HG02763 (cell line): ENCODE data around the gene TMEM11.
"Not testable (repeated sequence)": the region's sequence is repeated elsewhere in the genome, so short reads cannot be mapped to it uniquely, and the experiment has no call there.

Experiments used
- ATAC-seq: cut with Tn5 transposase; IDR thresholded peaks from one replicate; pipeline ENCODE4 v1.9.1; 2021; ENCODE audit warnings: mild to moderate bottlenecking, moderate library complexity; ENCODE audit not compliant: unreplicated experiment

TMEM11 gene

GRCh38 chr17:21212826-21213637, 929 bp downstream of the TMEM11 start:
- ATAC-seq: no peak

GRCh38 chr17:21211825-21212479, 2.0 kb downstream of the TMEM11 start:
- ATAC-seq: no peak

DNA sequence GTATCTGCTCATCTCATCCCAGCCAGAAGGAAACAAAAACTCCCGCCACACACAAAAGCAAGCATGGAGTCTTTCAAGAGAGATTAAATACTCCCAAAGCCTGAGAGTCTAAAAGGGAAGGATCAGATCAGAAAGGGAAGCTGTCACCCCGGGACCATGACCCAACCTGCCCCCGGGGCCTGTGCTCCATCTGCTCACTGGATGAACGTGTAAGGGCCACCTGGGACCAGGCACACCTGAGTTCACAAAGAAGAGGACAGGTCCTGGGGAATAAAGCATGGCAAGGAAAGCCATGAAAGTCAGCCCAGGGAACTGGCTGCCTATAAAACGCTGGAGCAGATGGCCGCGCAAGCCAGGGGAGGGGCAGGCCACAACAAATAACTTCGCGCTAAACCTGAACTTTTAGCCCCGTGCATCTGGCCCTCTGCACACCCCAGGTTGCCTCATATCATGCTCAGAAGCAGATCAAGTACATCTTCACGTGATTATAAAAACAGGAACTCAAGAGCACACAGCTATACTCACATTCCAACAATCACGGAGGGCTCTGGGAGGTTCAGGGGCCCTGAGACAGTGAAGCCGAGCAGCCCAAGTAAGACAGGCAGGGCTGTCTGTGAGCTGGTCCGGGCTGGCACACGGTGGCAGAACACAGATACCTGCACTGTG, 3.4 kb downstream of the TMEM11 start:
- ATAC-seq: no peak

DNA sequence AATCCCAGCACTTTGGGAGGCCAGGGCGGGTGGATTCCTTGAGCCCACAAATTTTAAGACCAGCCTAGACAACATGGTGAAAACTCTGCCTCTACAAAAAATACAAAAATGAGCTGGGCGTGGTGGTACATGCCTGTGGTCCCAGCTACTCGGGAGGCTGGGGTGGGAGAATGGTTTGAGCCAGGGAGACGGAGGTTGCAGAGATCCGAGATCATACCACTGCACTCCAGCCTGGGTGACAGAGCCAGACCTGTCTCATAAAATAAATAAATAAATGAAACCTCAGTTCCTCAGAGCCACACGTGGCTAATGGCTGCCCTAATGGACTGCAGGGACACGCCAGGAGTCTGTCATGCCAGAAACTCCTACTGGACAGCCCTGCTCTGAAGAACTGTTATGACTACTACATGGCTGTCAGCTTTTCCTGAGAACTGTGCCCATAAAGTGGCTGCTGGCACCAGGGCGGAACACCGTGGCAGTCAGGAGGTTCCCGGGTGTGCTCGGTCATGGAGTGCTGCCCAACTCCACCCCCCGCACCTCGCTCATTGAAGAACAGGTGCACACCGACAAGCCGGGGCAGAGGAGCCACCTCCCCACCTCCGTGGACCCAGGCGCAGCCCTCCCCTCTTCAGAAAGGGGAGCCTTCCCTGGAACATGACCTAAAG, 4.3 kb downstream of the TMEM11 start:
- ATAC-seq: no peak

DNA sequence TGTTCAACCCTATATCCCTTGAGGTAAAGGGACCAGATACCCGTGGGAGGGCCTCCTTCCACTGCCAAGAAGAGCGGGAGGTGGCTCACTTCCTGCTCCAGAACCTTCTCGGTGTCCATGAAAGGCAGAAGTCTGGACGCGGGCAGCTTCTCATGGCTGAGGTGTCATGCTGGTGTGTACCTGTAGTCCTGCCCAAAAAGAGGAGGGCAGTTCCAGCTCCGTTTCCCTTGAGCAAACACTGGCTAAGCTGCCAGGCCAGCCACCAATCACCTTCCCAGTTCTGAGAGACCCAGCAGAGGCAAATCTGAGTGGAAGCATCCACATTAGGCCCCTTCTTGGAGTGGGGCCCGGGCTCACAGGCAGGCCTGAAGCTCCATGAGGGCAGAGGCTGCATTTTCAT, 5.6 kb downstream of the TMEM11 start:
- no peak for ATAC-seq

DNA sequence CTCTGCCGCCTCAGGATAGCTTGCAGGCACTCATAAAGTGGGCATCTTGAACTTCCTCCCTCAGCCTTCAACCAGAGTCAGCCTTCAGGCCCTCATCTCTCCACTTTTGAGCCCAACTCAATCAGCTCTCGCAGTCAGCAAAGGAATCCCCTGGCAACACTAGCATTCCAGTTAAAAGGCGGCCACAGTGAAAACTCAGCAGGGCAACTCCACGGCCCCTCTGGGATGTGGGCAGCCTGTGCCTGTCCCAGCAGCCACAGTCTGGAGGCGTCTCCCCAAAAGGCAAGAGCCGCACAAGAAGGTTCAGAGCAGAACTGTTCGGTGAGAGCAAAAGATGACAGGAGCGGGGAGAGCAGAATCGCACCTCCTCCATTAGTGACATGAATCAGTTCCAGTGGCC, 9.0 kb downstream of the TMEM11 start:
- ATAC-seq: no peak

DNA sequence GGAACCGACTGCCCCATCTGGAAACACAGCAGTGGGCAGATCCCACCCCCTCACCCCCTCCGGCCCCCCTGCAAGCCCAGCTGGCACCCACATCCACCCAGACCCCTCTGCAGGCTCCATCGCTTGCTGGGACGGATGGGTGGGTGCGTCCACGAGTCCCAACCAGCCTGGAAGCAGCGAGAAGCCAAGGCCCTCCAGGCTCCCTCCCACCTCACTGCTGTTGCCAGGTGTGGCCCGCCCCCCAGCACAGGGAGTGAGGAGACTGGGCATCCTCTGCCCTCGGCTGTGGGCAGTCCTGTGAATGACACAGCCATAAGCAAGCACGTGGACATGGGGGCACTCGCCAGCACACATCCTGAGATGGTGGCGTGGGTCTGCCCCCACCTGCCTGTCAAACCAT, 11.4 kb downstream of the TMEM11 start:
- ATAC-seq: no peak

DNA sequence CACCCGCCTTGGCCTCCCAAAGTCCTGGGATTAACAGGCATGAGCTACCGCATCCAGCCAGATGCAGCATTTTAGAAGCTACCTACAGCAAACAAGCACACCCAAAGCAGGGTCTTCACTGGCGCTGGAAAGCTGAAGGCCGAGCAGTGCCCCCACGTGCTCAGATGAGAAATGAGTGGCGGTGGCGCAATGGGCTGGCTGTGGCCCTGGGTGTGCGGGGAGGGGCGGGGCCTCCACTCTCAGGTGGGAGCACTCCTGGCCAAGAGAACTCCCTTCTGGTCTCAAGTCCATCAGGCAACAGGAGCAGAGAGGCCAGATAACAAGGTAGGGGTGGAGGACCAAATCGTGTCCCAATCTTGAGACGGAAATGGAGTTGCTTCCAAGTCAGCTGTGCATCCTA, 12.1 kb downstream of the TMEM11 start:
- no peak for ATAC-seq

DNA sequence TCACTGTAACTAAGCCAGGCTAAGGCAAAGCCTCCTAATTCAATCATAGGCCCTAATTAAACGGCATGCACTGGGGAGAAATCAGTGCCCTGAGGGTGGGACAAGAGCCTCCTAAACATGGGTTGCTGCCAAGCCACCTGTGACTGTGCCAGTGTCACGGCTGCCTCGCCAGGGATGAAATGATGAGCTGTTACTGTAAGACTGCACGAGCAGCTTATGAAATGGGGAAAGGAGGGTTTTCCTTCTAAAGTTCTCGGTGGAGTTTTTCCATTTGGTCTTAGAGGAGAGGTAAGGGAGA, 12.7 kb downstream of the TMEM11 start:
- ATAC-seq: no peak

DNA sequence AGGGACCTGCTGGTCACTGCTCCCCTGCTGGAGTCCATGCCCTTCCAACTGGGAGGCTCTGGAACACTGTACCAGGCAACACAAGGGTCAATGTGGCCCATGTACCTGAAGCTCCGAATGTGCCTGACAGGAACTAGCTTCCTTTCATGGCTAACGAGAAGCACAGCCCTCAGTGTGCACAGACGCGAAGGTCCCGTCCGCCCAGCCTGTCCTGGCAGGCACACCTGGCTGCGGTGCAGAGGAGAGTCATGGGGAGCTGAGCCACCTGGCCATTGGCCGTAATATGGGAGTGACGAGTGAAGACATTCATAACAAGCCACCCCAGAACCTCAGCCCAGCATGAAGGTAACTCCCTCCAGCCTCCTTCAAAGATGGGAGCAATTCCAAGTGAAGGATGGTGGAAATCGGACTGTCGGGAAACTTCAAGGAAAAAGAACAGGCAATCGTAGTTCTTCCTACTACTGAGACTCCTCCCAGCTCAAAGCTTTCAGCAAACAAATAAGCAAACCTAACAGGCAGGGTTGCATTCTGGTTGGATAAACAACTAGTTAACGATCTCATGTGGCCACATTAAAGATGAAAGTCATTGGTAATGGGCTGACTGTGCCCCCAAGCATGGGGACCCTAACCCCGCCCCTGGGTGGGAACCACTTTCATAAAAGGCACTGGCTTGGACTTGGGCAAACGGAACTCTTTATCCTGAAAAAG, 13.2 kb downstream of the TMEM11 start:
- no peak for ATAC-seq

- ATAC-seq: no peak
Observed at GRCh38 chr17:21199856-21200255, 14.1 kb downstream of the TMEM11 start.

- ATAC-seq: no peak
Observed at GRCh38 chr17:21199311-21199710, 14.7 kb downstream of the TMEM11 start.

DNA sequence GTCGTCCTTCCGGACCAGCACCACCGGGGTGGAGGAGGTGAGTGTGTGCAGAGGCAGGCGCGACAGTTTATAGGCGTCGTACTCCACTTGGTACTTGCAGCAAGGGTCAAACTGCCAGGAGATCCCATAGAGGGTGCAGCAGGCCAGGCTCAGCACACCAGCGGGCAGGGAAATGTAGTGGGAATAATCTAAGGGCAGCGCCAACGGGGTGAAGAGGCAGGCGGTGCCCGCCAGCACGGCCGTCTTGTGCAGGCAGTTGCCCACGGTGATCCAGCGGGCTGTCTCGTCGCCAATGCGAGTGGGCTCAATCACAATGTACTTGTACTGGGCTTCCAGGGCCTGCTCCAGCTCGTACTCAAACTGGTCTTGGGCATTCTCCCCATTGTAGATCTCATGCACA, 15.6 kb downstream of the TMEM11 start:
- no peak for ATAC-seq

DNA sequence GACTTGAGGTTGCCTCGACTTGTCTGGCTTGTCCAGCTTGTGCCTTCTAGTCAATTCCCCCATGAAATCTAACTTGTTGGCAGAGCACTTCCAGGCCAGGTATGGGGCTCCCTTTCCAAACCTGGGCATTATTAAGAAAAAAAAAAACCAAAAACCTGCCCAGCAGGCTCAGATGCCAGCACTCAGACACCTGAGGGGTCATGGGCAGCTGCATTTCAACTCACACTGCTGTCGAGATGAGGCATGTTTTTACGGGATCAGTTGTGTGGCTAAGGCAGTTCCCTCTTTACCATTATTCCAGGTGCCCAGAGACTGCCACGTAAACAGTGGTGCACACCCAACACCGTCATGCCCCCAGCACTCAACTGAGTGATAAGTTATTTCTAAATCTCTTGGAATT, 17.8 kb downstream of the TMEM11 start:
- no peak for ATAC-seq

DNA sequence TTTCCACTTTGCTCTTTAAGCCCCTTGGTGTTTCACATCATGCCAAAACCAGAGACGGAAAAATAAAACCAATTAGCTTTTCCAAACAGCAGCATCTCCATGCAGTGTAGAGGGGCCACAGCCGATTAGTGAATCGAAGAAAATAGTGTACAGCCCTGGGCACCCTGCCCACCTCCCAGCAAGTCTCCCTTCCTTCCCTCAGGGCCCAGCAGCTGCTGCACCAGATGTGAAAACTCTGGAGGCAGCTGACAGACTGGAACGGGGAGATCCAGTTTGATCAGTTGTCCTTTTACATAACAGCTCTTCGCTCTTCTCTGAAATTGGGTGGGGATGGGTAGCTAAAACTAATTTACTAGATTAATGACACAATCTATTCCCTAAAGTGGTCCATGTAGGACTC, 19.3 kb downstream of the TMEM11 start:
- ATAC-seq: no peak

GRCh38 chr17:21194226-21194625, 19.7 kb downstream of the TMEM11 start:
- ATAC-seq: no peak

GRCh38 chr17:21193031-21193430, 20.9 kb downstream of the TMEM11 start:
- ATAC-seq: no peak

GRCh38 chr17:21192414-21192813, 21.5 kb downstream of the TMEM11 start:
- not testable (repeated sequence) for ATAC-seq

DNA sequence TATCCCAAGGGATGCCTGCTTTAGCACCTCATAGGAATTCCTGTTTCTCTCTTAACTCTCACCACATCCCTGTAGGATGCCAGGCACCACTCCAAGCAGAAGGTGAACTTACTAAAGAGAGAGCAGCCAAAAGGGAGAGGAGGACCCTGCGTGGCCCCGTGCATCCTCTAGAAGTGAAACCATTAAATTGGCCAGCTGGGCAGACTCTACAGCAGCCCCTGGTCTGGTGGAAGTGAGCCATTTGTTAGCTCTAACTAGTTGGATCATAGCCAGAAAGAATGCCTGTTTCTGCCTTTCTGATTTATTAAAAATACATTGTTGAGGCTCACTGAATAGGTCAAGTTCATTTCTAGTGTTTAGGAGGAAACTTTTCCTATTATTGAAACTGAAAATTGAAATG, 22.3 kb downstream of the TMEM11 start:
- no peak for ATAC-seq

DNA sequence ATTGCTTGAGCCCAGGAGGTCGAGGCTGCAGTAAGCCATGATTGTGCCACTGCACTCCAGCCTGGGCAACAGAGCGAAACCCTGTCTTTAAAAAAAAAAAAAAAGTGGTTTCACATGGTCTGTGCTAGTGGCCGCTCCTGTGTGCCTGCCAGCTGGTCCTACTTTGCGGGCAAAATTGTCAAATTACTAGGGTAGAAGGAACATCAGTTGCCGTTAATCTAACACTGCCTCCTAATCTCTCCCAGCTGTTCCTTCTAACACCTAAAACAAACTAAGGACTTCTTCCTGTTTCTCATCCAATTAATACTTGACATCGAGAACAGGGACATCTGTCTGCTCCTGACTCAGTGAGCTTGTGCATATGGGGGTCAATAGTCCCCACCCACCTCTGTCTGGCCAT, 23.9 kb downstream of the TMEM11 start:
- no peak for ATAC-seq

- no peak for ATAC-seq
Observed at GRCh38 chr17:21189361-21189760, 24.6 kb downstream of the TMEM11 start.
